H9 (cell line): ENCODE data around the gene STX10. TPM values are rescaled to one million over a fixed set of nuclear protein-coding genes. Genes with fewer than 3 reads are reported as not detected.

ENCODE experiments used
- DNase-seq: peaks from one replicate; pipeline ENCODE4 v3.0.0-alpha.2; 2017
- H2AFZ ChIP-seq: one replicate; pipeline ENCODE4 v1.6.1; 2013; ENCODE audit warnings: mild to moderate bottlenecking, low read length, control low read depth, moderate library complexity
- H2AK5ac ChIP-seq: 2 replicates; pipeline ENCODE4 v1.6.1; 2013; ENCODE audit warnings: low read length, control low read depth, mixed read lengths; ENCODE audit not compliant: insufficient read length
- H2BK120ac ChIP-seq: one replicate; pipeline ENCODE4 v1.6.1; 2013; ENCODE audit warnings: low read depth, mild to moderate bottlenecking, low read length, control low read depth, inconsistent platforms; ENCODE audit not compliant: poor library complexity, severe bottlenecking
- H2BK12ac ChIP-seq: 2 replicates; pipeline ENCODE4 v1.6.1; 2013; ENCODE audit warnings: low read length, control low read depth, mixed read lengths, low read depth; ENCODE audit not compliant: insufficient read length
- H2BK15ac ChIP-seq: 2 replicates; pipeline ENCODE4 v1.6.1; 2013; ENCODE audit warnings: low read depth, low read length, control low read depth
- H2BK20ac ChIP-seq: one replicate; pipeline ENCODE4 v1.6.1; 2013; ENCODE audit warnings: low read depth, mild to moderate bottlenecking, low read length, control low read depth, inconsistent platforms; ENCODE audit not compliant: poor library complexity, severe bottlenecking
- H2BK5ac ChIP-seq: 2 replicates; pipeline ENCODE4 v1.6.1; 2013; ENCODE audit warnings: low read length, control low read depth, mixed read lengths; ENCODE audit not compliant: insufficient read length
- H3K14ac ChIP-seq: 2 replicates; pipeline ENCODE4 v1.6.1; 2013; ENCODE audit warnings: low read length, control low read depth; ENCODE audit not compliant: insufficient read depth
- H3K18ac ChIP-seq: 2 replicates; pipeline ENCODE4 v1.6.1; 2013; ENCODE audit warnings: low read depth, mild to moderate bottlenecking, mixed read lengths, low read length, control low read depth; ENCODE audit not compliant: insufficient read length
- H3K23ac ChIP-seq: 2 replicates; pipeline ENCODE4 v1.6.1; 2013; ENCODE audit warnings: low read length, control low read depth, mixed read lengths, low read depth; ENCODE audit not compliant: insufficient read length
- H3K23me2 ChIP-seq: 2 replicates; pipeline ENCODE4 v1.6.1; 2013; ENCODE audit warnings: low read depth, mild to moderate bottlenecking, mixed read lengths, low read length, control low read depth; ENCODE audit not compliant: insufficient read length, poor library complexity, severe bottlenecking
- H3K27ac ChIP-seq: 2 replicates; pipeline ENCODE4 v1.5.1; 2013; ENCODE audit warnings: low read length, control low read depth, mixed read lengths, low read depth; ENCODE audit not compliant: insufficient read length
- H3K27me3 ChIP-seq: 2 replicates; pipeline ENCODE4 v1.6.1; 2013; ENCODE audit warnings: low read length, control low read depth, inconsistent platforms; ENCODE audit not compliant: insufficient read depth
- H3K4ac ChIP-seq: 2 replicates; pipeline ENCODE4 v1.6.1; 2013; ENCODE audit warnings: low read depth, mild to moderate bottlenecking, control low read depth, inconsistent platforms, low read length, moderate library complexity
- H3K4me1 ChIP-seq: 2 replicates; pipeline ENCODE4 v1.6.1; 2013; ENCODE audit warnings: low read length, control low read depth, inconsistent platforms; ENCODE audit not compliant: insufficient read depth
- H3K4me2 ChIP-seq: 2 replicates; pipeline ENCODE4 v1.6.1; 2013; ENCODE audit warnings: low read length, control low read depth, mixed read lengths; ENCODE audit not compliant: insufficient read length, insufficient read depth
- H3K56ac ChIP-seq: 2 replicates; pipeline ENCODE4 v1.6.1; 2013; ENCODE audit warnings: low read depth, mild to moderate bottlenecking, mixed read lengths, low read length, control low read depth; ENCODE audit not compliant: insufficient read length
- H3K79me1 ChIP-seq: 2 replicates; pipeline ENCODE4 v1.6.1; 2013; ENCODE audit warnings: low read depth, mild to moderate bottlenecking, moderate library complexity, low read length, control low read depth, inconsistent platforms; ENCODE audit not compliant: insufficient read depth, poor library complexity, severe bottlenecking
- H3K79me2 ChIP-seq: 2 replicates; pipeline ENCODE4 v1.6.1; 2013; ENCODE audit warnings: low read length, control low read depth, inconsistent platforms; ENCODE audit not compliant: insufficient read depth
- H3K9ac ChIP-seq: 2 replicates; pipeline ENCODE4 v1.6.1; 2013; ENCODE audit warnings: low read length, control low read depth, mixed read lengths; ENCODE audit not compliant: insufficient read length; ENCODE audit errors: extremely low read depth
- H3K9me3 ChIP-seq: one replicate; pipeline ENCODE4 v1.6.1; 2013; ENCODE audit warnings: low read depth, low read length, inconsistent platforms; ENCODE audit not compliant: control insufficient read depth
- H3T11ph ChIP-seq: one replicate; pipeline ENCODE4 v1.6.1; 2013; ENCODE audit warnings: mild to moderate bottlenecking, low read length, control low read depth, inconsistent platforms
- H4K20me1 ChIP-seq: one replicate; pipeline ENCODE4 v1.6.1; 2013; ENCODE audit not compliant: control insufficient read depth, insufficient read length, insufficient read depth
- H4K5ac ChIP-seq: 2 replicates; pipeline ENCODE4 v1.6.1; 2013; ENCODE audit warnings: low read depth, mild to moderate bottlenecking, mixed read lengths, low read length, control low read depth; ENCODE audit not compliant: insufficient read length
- H4K8ac ChIP-seq: replicated peaks from 2 replicates; pipeline ENCODE4 v1.6.1; 2013; ENCODE audit warnings: low read length, control low read depth, mixed read lengths, low read depth; ENCODE audit not compliant: insufficient read length
- H4K91ac ChIP-seq: 2 replicates; pipeline ENCODE4 v1.6.1; 2013; ENCODE audit warnings: low read depth, mild to moderate bottlenecking, moderate library complexity, mixed read lengths, low read length, control low read depth; ENCODE audit not compliant: insufficient read length
- H3K27ac Mint-ChIP-seq, 3 experiments: 2 replicates in 2 of 3; 3 replicates in 1 of 3; pipeline ENCODE4 v1.8.0; 2020 to 2021; ENCODE audit warnings: mixed read lengths in 3 of 3, mild to moderate bottlenecking in 1 of 3, moderate library complexity in 1 of 3
- H3K27me3 Mint-ChIP-seq: 2 replicates; pipeline ENCODE4 v1.8.0; 2021; ENCODE audit warnings: low read depth, mild to moderate bottlenecking, moderate library complexity, mixed read lengths
- H3K36me3 Mint-ChIP-seq, 3 experiments: 2 replicates in 2 of 3; 3 replicates in 1 of 3; pipeline ENCODE4 v1.8.0; 2020 to 2021; ENCODE audit warnings: low read depth in 3 of 3, mixed read lengths in 3 of 3; ENCODE audit not compliant: insufficient read depth in 1 of 3
- H3K4me1 Mint-ChIP-seq, 2 experiments: 2 replicates each; pipeline ENCODE4 v1.8.0; 2020; ENCODE audit warnings: mixed read lengths in 2 of 2
- H3K4me3 Mint-ChIP-seq, 2 experiments: 2 replicates in 1 of 2; 3 replicates in 1 of 2; pipeline ENCODE4 v1.8.0; 2020 to 2021; ENCODE audit warnings: mild to moderate bottlenecking in 2 of 2, mixed read lengths in 2 of 2, moderate library complexity in 1 of 2
- H3K9me3 Mint-ChIP-seq, 2 experiments: 2 replicates in 1 of 2; 3 replicates in 1 of 2; pipeline ENCODE4 v1.8.0; 2020; ENCODE audit warnings: mild to moderate bottlenecking in 2 of 2, mixed read lengths in 2 of 2, moderate library complexity in 1 of 2
- WGBS: extraction: QIAGEN DNeasy Blood & Tissue Kit; methylation state at CpG from one replicate; pipeline ENCODE4 v1.1.7; 2013; ENCODE audit warnings: missing lambda C conversion rate, low lambda C conversion rate, mixed read lengths; ENCODE audit not compliant: insufficient read length; ENCODE audit errors: extremely low coverage; 5-methylcytosine and 5-hydroxymethylcytosine counted together
- total RNA-seq: library from RNA; stranded (reverse); gene quantifications from 2 replicates; pipeline ENCODE4 v1.2.1, GENCODE V29; 2021
- TF ChIP-seq, protein P1 (sequence below): fragments of 200-600 bp; sonication (generic); conservative IDR thresholded peaks from 3 replicates; pipeline ENCODE4 v1.8.0; 2021; ENCODE audit warnings: antibody characterized with exemption, mild to moderate bottlenecking

STX10 gene
- total RNA-seq, 1 experiment from 2014 or later, result 39.4 TPM

DNA sequence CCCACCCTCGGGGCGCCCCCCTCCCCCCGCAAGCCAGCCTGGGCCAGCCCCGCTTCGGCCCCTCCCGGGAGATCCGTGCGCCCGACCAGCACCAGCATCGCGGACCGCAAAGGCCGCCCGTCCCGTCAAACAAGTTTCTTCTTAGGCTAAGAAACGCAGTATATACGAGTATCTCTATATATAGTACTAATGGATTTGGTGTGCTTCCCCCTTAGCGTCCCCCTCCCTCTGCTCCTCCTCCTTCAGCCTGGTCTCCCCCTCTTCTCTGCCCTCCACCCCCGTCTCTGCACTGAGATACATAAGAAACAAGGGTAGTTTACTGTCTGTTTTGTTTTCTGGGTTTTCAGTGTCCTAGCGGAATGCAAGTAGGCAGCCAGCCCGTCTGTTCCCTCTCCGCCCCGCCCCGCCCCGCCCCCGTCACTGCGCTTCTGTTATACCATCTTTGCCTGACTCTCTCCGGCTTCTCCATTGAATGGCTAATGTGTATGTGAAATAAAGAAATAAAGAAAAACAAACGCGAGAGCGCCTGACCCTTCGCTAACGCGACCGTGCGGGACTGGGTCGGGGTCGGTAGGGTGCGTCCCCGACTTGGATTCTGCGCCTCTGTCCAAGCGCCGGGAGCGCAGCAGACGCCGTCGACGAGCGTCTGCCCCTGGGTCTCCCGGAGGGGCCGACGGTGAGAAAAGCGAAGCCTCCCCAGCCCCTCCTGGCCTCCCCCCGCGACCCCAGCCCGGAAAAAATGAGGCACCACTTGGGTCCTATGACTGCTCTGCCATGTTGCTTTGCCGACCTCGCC is 51.7 kb downstream of the STX10 start:
- peak; percentile 63 for DNase-seq
- no peak overlapping the region for H2BK15ac ChIP-seq
- H4K8ac ChIP-seq, result no peak overlapping the region
- no peaks in the 10 kb centered on the region for H3K79me2 ChIP-seq
- H3K23me2 ChIP-seq, result peaks cover 13% of the 10 kb centered on the region
- H2BK20ac ChIP-seq, result no peak overlapping the region
- H3K27me3 ChIP-seq, result peaks cover 39% of the 10 kb centered on the region; the same call in 1 of the 2 replicates
- no peak overlapping the region for H2BK12ac ChIP-seq
- H3K4ac ChIP-seq, result no peak overlapping the region
- no peak overlapping the region for H3K9ac ChIP-seq
- no peak overlapping the region for H2AK5ac ChIP-seq
- no peak overlapping the region for H4K5ac ChIP-seq
- H3K14ac ChIP-seq, result no peak overlapping the region
- no peaks in the 10 kb centered on the region for H3K79me1 ChIP-seq
- no peak overlapping the region for H2BK120ac ChIP-seq
- H2AFZ ChIP-seq, result no peak overlapping the region
- peaks cover 0 to 3% (median 0%) of the 10 kb centered on the region in 3 experiments; a peak in 2 of 7 replicates for H3K36me3 Mint-ChIP-seq
- WGBS, result no CpG with 5 or more reads among the region's 58 CpGs
- peak overlapping the region; percentile 37 for H3K4me2 ChIP-seq
- H3K27ac Mint-ChIP-seq, result no peak overlapping the region
- no peak overlapping the region for H3T11ph ChIP-seq
- no peak overlapping the region for H3K56ac ChIP-seq
- no peaks in the 10 kb centered on the region for H3K9me3 ChIP-seq
- no peak overlapping the region for H3K27ac ChIP-seq
- no peaks in the 10 kb centered on the region for H3K4me1 ChIP-seq
- H4K91ac ChIP-seq, result no peak overlapping the region
- H4K20me1 ChIP-seq, result peaks cover 3% of the 10 kb centered on the region
- peak overlapping the region; percentile 36 to 75; a peak in 3 of 5 replicates for H3K4me3 Mint-ChIP-seq
- TF ChIP-seq, protein P1, sequence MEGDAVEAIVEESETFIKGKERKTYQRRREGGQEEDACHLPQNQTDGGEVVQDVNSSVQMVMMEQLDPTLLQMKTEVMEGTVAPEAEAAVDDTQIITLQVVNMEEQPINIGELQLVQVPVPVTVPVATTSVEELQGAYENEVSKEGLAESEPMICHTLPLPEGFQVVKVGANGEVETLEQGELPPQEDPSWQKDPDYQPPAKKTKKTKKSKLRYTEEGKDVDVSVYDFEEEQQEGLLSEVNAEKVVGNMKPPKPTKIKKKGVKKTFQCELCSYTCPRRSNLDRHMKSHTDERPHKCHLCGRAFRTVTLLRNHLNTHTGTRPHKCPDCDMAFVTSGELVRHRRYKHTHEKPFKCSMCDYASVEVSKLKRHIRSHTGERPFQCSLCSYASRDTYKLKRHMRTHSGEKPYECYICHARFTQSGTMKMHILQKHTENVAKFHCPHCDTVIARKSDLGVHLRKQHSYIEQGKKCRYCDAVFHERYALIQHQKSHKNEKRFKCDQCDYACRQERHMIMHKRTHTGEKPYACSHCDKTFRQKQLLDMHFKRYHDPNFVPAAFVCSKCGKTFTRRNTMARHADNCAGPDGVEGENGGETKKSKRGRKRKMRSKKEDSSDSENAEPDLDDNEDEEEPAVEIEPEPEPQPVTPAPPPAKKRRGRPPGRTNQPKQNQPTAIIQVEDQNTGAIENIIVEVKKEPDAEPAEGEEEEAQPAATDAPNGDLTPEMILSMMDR, result no peak
- peaks cover 7% of the 10 kb centered on the region in 2 experiments; a peak in 4 of 5 replicates for H3K9me3 Mint-ChIP-seq
- H3K23ac ChIP-seq, result no peak overlapping the region
- H2BK5ac ChIP-seq, result no peak overlapping the region
- H3K4me1 Mint-ChIP-seq, result peaks cover 29 to 44% of the 10 kb centered on the region in 2 experiments
- no peak overlapping the region for H3K18ac ChIP-seq
- peaks cover 88% of the 10 kb centered on the region for H3K27me3 Mint-ChIP-seq
